HCT116 (cell line): ENCODE data around the gene GPR15. TPM values are rescaled to one million over a fixed set of nuclear protein-coding genes. Genes with fewer than 3 reads are reported as not detected.

Experiments
- ATAC-seq: fragments of 200-7000 bp; cut with Tn5 transposase; 2 replicates; pipeline ENCODE4 v1.9.1; 2020; ENCODE audit warnings: mild to moderate bottlenecking, moderate library complexity
- BruUV-seq: library from RNA; stranded (reverse); fragments of 400-500 nt; replicated peaks from 2 replicates; lab custom pipeline; 2021; lab: Mats Ljungman, UMichigan
- CTCF ChIA-PET: fragments of 300-600 bp; sonication (Branson Sonifier 250); formaldehyde crosslinking; loops from one replicate; lab custom pipeline; 2021; ENCODE audit warnings: antibody characterized with exemption; lab: Charles Lee
- POLR2A ChIA-PET: fragments of 300-600, 350-600 bp; sonication (Branson Sonifier 250); formaldehyde crosslinking; loops from one replicate; lab custom pipeline; 2021; ENCODE audit warnings: antibody characterized with exemption; lab: Charles Lee
- RAD21 ChIA-PET, 2 experiments: fragments of 300-600 bp; sonication (Branson Sonifier 250); formaldehyde crosslinking; loops; one replicate each; lab custom pipeline; 2023; ENCODE audit warnings: low total read pairs in 2 of 2; ENCODE audit not compliant: uncharacterized antibody in 2 of 2, unreplicated experiment in 2 of 2, low non-redundant PET in 1 of 2; lab: Charles Lee
- DNase-seq: peaks from one replicate; pipeline ENCODE4 v3.0.0-alpha.2; 2010; ENCODE audit warnings: low read depth, low spot score
- H2AFZ ChIP-seq: fragments of 200-600 bp; shearing (Covaris generic), sonication (generic); 2 replicates; pipeline ENCODE4 v1.6.1; 2017; ENCODE audit warnings: low read depth, mixed run types, mixed read lengths, antibody characterized with exemption, low read length; ENCODE audit not compliant: poor library complexity, severe bottlenecking
- H3K27ac ChIP-seq: 2 replicates; pipeline ENCODE4 v1.5.1; 2012; ENCODE audit warnings: low read depth, low read length
- H3K27me3 ChIP-seq: fragments of 200-600 bp; sonication (generic); 2 replicates; pipeline ENCODE4 v1.6.1; 2016; ENCODE audit warnings: mixed run types, low read length, mixed read lengths; ENCODE audit not compliant: insufficient read depth
- H3K36me3 ChIP-seq, 2 experiments: fragments of 200-500 bp in 1 of 2; fragments of 200-600 bp in 1 of 2; sonication (Bioruptor generic) in 1 of 2; sonication (generic) in 1 of 2; 2 replicates each; pipeline versions ENCODE4 v1.5.1 to v1.6.1; 2014 to 2016; ENCODE audit warnings: low read length in 2 of 2, inconsistent platforms in 1 of 2, mixed read lengths in 1 of 2, mixed run types in 1 of 2; ENCODE audit not compliant: insufficient read depth in 2 of 2, control insufficient read depth in 1 of 2
- H3K4me1 ChIP-seq, 2 experiments: fragments of 200-600 bp in 1 of 2; sonication (generic) in 1 of 2; 2 replicates each; pipeline versions ENCODE4 v1.5.1 to v1.6.1; 2012 to 2017; ENCODE audit warnings: low read length in 2 of 2, inconsistent platforms in 1 of 2, mild to moderate bottlenecking in 1 of 2, mixed read lengths in 1 of 2, mixed run types in 1 of 2, moderate library complexity in 1 of 2; ENCODE audit not compliant: insufficient read depth in 2 of 2, control insufficient read depth in 1 of 2
- H3K4me2 ChIP-seq: fragments of 200-600 bp; sonication (generic); 2 replicates; pipeline ENCODE4 v1.6.1; 2017; ENCODE audit warnings: mixed run types, low read length, mixed read lengths
- H3K4me3 ChIP-seq, 2 experiments: fragments of 200-600 bp in 1 of 2; sonication (generic) in 1 of 2; replicated peaks in 1 of 2; 2 replicates each; pipeline ENCODE4 v1.5.1; 2011 to 2016; ENCODE audit warnings: low read length in 2 of 2, control low read depth in 1 of 2, low read depth in 1 of 2, mild to moderate bottlenecking in 1 of 2, mixed read lengths in 1 of 2, mixed run types in 1 of 2
- H3K79me2 ChIP-seq: fragments of 200-600 bp; sonication (generic); 2 replicates; pipeline ENCODE4 v1.6.1; 2017; ENCODE audit warnings: mild to moderate bottlenecking, mixed run types, low read length, moderate library complexity, mixed read lengths; ENCODE audit not compliant: insufficient read depth
- H3K9ac ChIP-seq: fragments of 200-600 bp; sonication (generic); 2 replicates; pipeline ENCODE4 v1.6.1; 2016; ENCODE audit warnings: low read length, mixed read lengths
- H3K9me2 ChIP-seq: fragments of 200-600 bp; sonication (generic), shearing (Covaris generic); 2 replicates; pipeline ENCODE4 v1.6.1; 2017; ENCODE audit warnings: mixed run types, mild to moderate bottlenecking, moderate library complexity; ENCODE audit not compliant: insufficient read depth
- H3K9me3 ChIP-seq, 2 experiments: fragments of 200-500 bp in 1 of 2; fragments of 200-600 bp in 1 of 2; sonication (Bioruptor generic) in 1 of 2; sonication (generic) in 1 of 2; 2 replicates each; pipeline ENCODE4 v1.6.1; 2014 to 2017; ENCODE audit warnings: low read length in 2 of 2, mixed read lengths in 2 of 2, inconsistent platforms in 1 of 2, low read depth in 1 of 2, mild to moderate bottlenecking in 1 of 2, mixed run types in 1 of 2, moderate library complexity in 1 of 2; ENCODE audit not compliant: control insufficient read depth in 1 of 2, insufficient read depth in 1 of 2
- H4K20me1 ChIP-seq: fragments of 200-600 bp; sonication (generic), shearing (Covaris generic); 2 replicates; pipeline ENCODE4 v1.6.1; 2017; ENCODE audit warnings: mixed run types, mild to moderate bottlenecking, moderate library complexity; ENCODE audit not compliant: insufficient read depth
- ATF3 ChIP-seq: IDR thresholded peaks from 2 replicates; pipeline ENCODE4 v1.6.1; 2012
- CEBPB ChIP-seq: IDR thresholded peaks from 2 replicates; pipeline ENCODE4 v1.6.1; 2012; ENCODE audit warnings: low read depth
- ELF1 ChIP-seq: IDR thresholded peaks from 2 replicates; pipeline ENCODE4 v1.6.1; 2012; ENCODE audit warnings: low read depth, borderline replicate concordance
- MAX ChIP-seq: IDR thresholded peaks from 2 replicates; pipeline ENCODE4 v1.6.1; 2012
- POLR2A ChIP-seq: IDR thresholded peaks from 2 replicates; pipeline ENCODE4 v1.7.0; 2011; ENCODE audit warnings: borderline replicate concordance; ENCODE audit not compliant: insufficient read depth, insufficient read length; ENCODE audit errors: extremely low read depth
- POLR2AphosphoS5 ChIP-seq: IDR thresholded peaks from 2 replicates; pipeline ENCODE4 v1.6.1; 2011; ENCODE audit warnings: mild to moderate bottlenecking, low read depth, low read length, moderate library complexity
- REST ChIP-seq: IDR thresholded peaks from 2 replicates; pipeline ENCODE4 v1.6.1; 2012; ENCODE audit warnings: low read depth
- SP1 ChIP-seq: IDR thresholded peaks from 2 replicates; pipeline ENCODE4 v1.6.1; 2012; ENCODE audit warnings: low read depth
- ZBTB33 ChIP-seq: IDR thresholded peaks from 2 replicates; pipeline ENCODE4 v1.6.1; 2011; ENCODE audit warnings: mild to moderate bottlenecking, low read length, moderate library complexity; ENCODE audit not compliant: insufficient replicate concordance; ENCODE audit errors: extremely low read depth
- ZNF274 ChIP-seq: fragments of 200-500 bp; sonication (Bioruptor generic); IDR thresholded peaks from 2 replicates; pipeline ENCODE4 v1.6.1; 2014; ENCODE audit warnings: mild to moderate bottlenecking, low read depth, low read length, inconsistent platforms
- intact Hi-C: fragments of 100-400 bp; cut with micrococcal nuclease; formaldehyde crosslinking; loops from 2 replicates; pipeline ENCODE4 v1.10.0; 2022
- total RNA-seq: library from RNA; stranded (reverse); gene quantifications from one replicate; pipeline ENCODE4 v1.2.1, GENCODE V29; 2021; ENCODE audit not compliant: unreplicated experiment

Gene GPR15
- total RNA-seq, 1 experiment from 2014 or later, result 1.1 TPM

- no peak for TF ChIP-seq REST
- TF ChIP-seq, all 23 proteins: peak for 13
These were observed 9.1 kb upstream of the GPR15 start, which contains the start of gene CLDND1 (continued) for GRCh38 chr3:98522544-98523281.

- no peak overlapping the region for H3K4me3 ChIP-seq
- no peak for DNase-seq
- intact Hi-C loops, result no loop called here
- no peaks in the 10 kb centered on the region for H4K20me1 ChIP-seq
- H3K27ac ChIP-seq, result no peak overlapping the region
- no peaks in the 10 kb centered on the region for H3K9me3 ChIP-seq
- H2AFZ ChIP-seq, result no peak overlapping the region
- no TSS peak for BruUV-seq
- CTCF ChIA-PET, result no interaction called here
- no peaks in the 10 kb centered on the region for H3K27me3 ChIP-seq
- RAD21 ChIA-PET, result interaction anchor here in 1 of 2 experiments (0.6 kb wide), 1 partner anchor 36 kb away, joined by 3 read pairs; no protein-coding TSS in a partner anchor
- H3K9ac ChIP-seq, result no peak overlapping the region
- H3K4me2 ChIP-seq, result no peak overlapping the region
- ATAC-seq, result no peak
- POLR2A ChIA-PET, result no interaction called here
- H3K9me2 ChIP-seq, result no peaks in the 10 kb centered on the region
- H3K4me1 ChIP-seq, result peaks cover 32 to 56% of the 10 kb centered on the region in 2 experiments
- peaks cover 10 to 12% of the 10 kb centered on the region in 2 experiments; a peak in 3 of 4 replicates for H3K36me3 ChIP-seq
- no peak for TF ChIP-seq POLR2A
- no peak for TF ChIP-seq CEBPB
- TF ChIP-seq ATF3, result no peak
- no peak for TF ChIP-seq MAX
- no peak for TF ChIP-seq POLR2AphosphoS5
- no peak for TF ChIP-seq SP1
- no peak for TF ChIP-seq ZNF274
- TF ChIP-seq ELF1, result no peak
- no peak for TF ChIP-seq ZBTB33
- peaks cover 68% of the 10 kb centered on the region for H3K79me2 ChIP-seq
These were observed 6.3 kb upstream of the GPR15 start for GRCh38 chr3:98525494-98525893.
